SK-N-SH treated with all-trans-retinoic acid at 6 μM for 48 hours (cell line): Measurements from ENCODE around the gene C9orf57.

Source experiments
- PPARA ChIP-seq: fragments of 250-450 bp; sonication (Bioruptor Pico); IDR thresholded peaks from 2 replicates; pipeline ENCODE4 v1.5.0; 2020; ENCODE audit warnings: mild to moderate bottlenecking, borderline replicate concordance
- ZC3H10 ChIP-seq: fragments of 250-450 bp; sonication (Bioruptor Pico); IDR thresholded peaks from 2 replicates; pipeline ENCODE4 v1.5.1; 2021; ENCODE audit warnings: mild to moderate bottlenecking, moderate library complexity
- ZFP30 ChIP-seq: fragments of 450-650 bp; formaldehyde crosslinking; IDR thresholded peaks from 2 replicates; pipeline ENCODE4 v1.5.0; 2022; ENCODE audit warnings: mild to moderate bottlenecking, moderate library complexity
- ZNF8 ChIP-seq: fragments of 450-650 bp; formaldehyde crosslinking; IDR thresholded peaks from 2 replicates; pipeline ENCODE4 v1.5.0; 2020; ENCODE audit warnings: mild to moderate bottlenecking, moderate library complexity
- TF ChIP-seq, protein P1 (sequence below): fragments of 250-450 bp; sonication (Bioruptor Pico); IDR thresholded peaks from 2 replicates; pipeline ENCODE4 v1.5.1; 2020; ENCODE audit warnings: low read depth, mild to moderate bottlenecking, moderate library complexity
- TF ChIP-seq, protein P2 (sequence below): fragments of 250-450 bp; sonication (Bioruptor Pico); IDR thresholded peaks from 2 replicates; pipeline ENCODE4 v1.8.0; 2021; ENCODE audit warnings: low read depth, mild to moderate bottlenecking, moderate library complexity, borderline replicate concordance
- TF ChIP-seq, protein P3 (sequence below): fragments of 250-450 bp; sonication (Bioruptor Pico); IDR thresholded peaks from 2 replicates; pipeline ENCODE4 v1.8.0; 2020; ENCODE audit warnings: mild to moderate bottlenecking, moderate library complexity, borderline replicate concordance

DNA sequence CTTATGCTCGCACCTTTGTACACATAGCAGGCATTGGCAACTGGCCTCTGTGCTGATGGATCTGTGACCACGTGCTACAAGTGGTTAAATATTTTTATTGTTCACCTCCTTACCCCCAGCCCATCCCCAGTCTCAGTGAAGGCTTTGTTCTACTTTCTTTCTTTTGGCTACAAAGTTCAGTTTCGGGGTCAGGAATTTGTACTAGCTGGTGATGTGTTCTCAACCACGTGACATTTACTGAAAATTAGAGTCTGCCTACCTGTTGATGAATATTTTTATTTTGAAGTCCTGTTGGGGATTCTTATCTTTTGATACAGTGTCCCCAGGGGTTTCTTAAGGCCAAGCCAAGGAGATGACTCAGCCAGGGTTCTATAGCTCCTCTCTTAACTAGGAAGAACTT, 47.8 kb downstream of the C9orf57 start:
- no peak for TF ChIP-seq ZFP30 (CRISPR knock-in tag)
- TF ChIP-seq, protein P1, sequence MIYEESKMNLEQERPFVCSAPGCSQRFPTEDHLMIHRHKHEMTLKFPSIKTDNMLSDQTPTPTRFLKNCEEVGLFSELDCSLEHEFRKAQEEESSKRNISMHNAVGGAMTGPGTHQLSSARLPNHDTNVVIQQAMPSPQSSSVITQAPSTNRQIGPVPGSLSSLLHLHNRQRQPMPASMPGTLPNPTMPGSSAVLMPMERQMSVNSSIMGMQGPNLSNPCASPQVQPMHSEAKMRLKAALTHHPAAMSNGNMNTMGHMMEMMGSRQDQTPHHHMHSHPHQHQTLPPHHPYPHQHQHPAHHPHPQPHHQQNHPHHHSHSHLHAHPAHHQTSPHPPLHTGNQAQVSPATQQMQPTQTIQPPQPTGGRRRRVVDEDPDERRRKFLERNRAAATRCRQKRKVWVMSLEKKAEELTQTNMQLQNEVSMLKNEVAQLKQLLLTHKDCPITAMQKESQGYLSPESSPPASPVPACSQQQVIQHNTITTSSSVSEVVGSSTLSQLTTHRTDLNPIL (CRISPR knock-in tag) = no peak
- TF ChIP-seq, protein P2, sequence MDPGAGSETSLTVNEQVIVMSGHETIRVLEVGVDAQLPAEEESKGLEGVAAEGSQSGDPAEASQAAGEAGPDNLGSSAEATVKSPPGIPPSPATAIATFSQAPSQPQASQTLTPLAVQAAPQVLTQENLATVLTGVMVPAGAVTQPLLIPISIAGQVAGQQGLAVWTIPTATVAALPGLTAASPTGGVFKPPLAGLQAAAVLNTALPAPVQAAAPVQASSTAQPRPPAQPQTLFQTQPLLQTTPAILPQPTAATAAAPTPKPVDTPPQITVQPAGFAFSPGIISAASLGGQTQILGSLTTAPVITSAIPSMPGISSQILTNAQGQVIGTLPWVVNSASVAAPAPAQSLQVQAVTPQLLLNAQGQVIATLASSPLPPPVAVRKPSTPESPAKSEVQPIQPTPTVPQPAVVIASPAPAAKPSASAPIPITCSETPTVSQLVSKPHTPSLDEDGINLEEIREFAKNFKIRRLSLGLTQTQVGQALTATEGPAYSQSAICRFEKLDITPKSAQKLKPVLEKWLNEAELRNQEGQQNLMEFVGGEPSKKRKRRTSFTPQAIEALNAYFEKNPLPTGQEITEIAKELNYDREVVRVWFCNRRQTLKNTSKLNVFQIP (CRISPR knock-in tag) = no peak
- no peak for TF ChIP-seq ZC3H10 (CRISPR knock-in tag)
- TF ChIP-seq, protein P3, sequence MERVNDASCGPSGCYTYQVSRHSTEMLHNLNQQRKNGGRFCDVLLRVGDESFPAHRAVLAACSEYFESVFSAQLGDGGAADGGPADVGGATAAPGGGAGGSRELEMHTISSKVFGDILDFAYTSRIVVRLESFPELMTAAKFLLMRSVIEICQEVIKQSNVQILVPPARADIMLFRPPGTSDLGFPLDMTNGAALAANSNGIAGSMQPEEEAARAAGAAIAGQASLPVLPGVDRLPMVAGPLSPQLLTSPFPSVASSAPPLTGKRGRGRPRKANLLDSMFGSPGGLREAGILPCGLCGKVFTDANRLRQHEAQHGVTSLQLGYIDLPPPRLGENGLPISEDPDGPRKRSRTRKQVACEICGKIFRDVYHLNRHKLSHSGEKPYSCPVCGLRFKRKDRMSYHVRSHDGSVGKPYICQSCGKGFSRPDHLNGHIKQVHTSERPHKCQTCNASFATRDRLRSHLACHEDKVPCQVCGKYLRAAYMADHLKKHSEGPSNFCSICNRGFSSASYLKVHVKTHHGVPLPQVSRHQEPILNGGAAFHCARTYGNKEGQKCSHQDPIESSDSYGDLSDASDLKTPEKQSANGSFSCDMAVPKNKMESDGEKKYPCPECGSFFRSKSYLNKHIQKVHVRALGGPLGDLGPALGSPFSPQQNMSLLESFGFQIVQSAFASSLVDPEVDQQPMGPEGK = no peak
- TF ChIP-seq PPARA (CRISPR knock-in tag) = no peak
- no peak for TF ChIP-seq ZNF8
